SU-DHL-6 (cell line): Measurements from ENCODE around the gene ADAM10.

Source experiments
- CTCF ChIP-seq: fragments of 200-600 bp; sonication (generic); IDR thresholded peaks from one replicate; pipeline ENCODE4 v1.5.1; 2017; ENCODE audit warnings: antibody characterized with exemption, mild to moderate bottlenecking, low read length, moderate library complexity; ENCODE audit not compliant: insufficient read depth, poor library complexity, severe bottlenecking
- EZH2phosphoT487 ChIP-seq: fragments of 200-600 bp; sonication (generic), shearing (Covaris generic); conservative IDR thresholded peaks from 2 replicates; pipeline ENCODE4 v1.6.1; 2018; ENCODE audit warnings: mild to moderate bottlenecking, antibody characterized with exemption, low read length, moderate library complexity, mixed read lengths

- TF ChIP-seq CTCF (no peak), EZH2phosphoT487 (no peak)
These were observed 189.5 kb downstream of the ADAM10 start for GRCh38 chr15:58559904-58560588.
